Effector CD8-positive, alpha-beta T cell (primary cell): Measurements from ENCODE around the gene PTK6.
"Not testable (repeated sequence)": the region's sequence is repeated elsewhere in the genome, so short reads cannot be mapped to it uniquely, and the experiment has no call there.

ENCODE experiments used
- DNase-seq: peaks from one replicate; lab custom pipeline; 2025; lab: John Stamatoyannopoulos, UW

Gene PTK6

DNA sequence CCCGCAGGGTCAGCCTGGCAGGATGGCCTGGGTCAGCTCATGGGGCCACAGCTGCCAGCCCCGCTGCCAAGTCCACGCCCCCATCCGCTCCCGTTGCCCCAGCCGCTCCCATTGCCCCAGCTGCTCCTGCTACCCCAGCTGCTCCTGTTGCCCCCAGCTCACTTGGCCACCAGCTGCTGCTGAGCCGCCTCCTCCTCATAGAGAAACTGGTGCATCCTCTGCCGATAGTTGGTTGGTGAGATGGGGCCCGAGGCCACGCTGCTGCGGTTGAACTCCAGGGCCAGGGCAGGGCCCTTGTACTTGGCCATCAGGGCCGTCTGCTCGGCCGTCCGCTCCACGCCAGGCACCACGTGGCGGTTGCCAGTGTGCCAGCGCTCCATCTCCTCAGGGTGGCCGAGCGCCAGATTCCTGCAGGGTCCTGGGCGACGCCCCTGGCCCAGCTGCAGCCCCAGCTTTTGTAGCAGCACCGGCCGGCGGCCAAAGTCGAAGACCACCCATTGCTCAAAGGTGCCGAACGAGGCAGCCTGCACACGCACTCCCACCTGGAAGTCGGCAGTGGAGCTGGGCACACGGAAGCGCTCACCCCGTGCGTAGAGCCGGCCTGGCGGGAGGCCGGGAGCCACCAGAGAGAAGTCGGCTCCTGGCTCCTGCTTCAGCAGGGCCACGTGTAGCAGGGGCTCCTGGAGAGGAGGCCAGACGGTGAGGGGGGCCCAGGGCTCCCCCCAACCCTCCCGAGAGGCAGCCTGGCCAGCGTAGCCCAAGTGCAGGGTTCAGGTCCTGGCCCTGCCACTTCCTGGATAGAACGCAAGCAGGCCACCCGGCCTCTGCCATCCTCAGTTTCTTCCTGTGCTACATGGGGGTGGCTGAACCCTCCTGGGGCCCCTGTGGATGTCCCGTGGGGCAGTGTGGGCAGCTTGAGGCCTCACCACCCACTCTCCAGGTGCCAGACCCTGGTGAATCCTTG is 32.1 kb upstream of the PTK6 start:
- no peak for DNase-seq

GRCh38 chr20:63568170-63568981 is 31.2 kb upstream of the PTK6 start:
- no peak for DNase-seq

- no peak for DNase-seq
Observed at GRCh38 chr20:63567386-63568169, 30.4 kb upstream of the PTK6 start.

DNA sequence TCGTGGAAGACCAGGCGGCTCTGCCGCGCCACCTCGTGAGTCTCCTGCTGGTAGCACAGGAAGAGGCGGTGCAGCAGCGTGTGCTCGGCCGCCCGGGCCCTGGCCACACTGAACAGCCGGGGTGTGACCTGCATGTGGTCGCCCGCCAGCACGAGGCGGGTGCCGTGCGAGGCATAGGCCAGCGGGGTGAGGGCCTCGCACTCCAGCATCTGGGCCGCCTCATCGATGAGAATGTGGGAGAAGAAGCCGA is 29.9 kb upstream of the PTK6 start:
- no peak for DNase-seq

- no peak for DNase-seq
Observed at GRCh38 chr20:63566395-63567135, 29.4 kb upstream of the PTK6 start.

GRCh38 chr20:63565699-63566335 is 28.6 kb upstream of the PTK6 start:
- DNase-seq, result no peak

DNA sequence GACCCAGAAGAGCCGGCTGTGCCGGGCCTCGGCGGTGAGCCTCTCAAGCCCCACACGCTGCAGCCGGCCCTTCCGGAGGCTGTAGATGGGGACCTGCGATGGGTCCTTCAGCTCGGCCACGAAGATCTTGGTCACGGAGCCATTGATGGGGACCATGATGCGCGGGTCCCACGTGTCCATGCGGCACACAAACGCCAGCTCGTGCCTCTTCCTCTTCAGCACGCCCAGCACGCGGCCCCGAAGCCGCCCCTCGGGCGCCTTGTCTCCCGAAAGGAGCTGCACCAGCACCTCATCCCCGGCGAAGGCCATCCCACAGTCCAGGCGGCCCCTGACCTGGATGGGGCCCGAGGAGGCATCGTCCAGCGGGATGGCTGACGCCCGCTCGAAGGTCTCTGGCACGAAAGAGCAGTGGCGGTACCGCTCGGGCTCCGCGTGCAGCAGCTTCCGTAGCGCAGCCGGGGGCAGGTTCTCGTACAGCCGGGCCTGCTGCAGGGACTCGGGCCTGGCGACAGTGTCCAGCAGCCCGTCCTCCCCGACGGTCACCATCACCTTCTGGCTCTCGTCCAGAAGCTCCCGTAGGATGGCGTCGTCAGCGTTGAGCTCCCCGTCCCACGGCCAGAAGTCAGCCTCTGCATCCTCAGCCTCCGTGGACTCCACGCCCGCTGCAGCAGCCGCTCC is 28.0 kb upstream of the PTK6 start:
- DNase-seq, result no peak

DNA sequence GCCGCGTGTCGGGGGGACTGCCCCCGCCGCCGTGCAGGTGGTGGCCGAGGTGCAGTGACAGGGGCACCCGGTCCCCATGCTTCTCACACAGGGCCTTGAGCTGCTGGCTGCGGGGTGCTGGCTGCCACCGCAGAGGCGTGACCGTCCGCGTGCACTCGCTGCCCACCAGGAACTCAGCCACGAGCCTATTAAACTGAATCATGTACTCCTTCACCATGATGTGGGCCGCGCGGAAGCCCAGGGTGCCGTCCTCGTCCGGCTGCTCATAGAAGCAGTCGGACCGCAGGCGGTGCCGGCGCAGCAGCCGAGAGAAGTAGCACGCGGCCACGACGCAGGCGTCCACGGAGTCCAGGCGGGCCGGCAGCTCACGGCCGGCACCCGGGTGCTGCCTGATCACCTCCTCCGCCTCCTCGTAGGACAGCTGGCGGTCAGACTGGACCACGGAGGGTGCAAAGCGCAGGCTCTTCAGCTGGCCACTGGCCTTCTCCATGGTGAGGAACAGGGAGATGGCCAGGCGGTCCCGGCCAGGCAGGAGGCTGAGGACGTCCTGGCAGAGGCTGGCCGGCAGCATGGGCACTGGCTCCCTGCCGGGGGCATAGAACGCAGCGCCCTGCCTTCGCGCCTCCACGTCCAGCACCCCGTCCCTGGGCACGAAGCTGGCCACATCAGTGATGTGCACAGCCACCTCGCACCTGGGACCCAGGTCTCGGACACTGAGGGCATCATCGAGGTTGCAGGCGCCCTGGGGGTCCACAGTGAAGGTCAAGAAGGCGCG is 27.0 kb upstream of the PTK6 start:
- DNase-seq, result no peak

DNA sequence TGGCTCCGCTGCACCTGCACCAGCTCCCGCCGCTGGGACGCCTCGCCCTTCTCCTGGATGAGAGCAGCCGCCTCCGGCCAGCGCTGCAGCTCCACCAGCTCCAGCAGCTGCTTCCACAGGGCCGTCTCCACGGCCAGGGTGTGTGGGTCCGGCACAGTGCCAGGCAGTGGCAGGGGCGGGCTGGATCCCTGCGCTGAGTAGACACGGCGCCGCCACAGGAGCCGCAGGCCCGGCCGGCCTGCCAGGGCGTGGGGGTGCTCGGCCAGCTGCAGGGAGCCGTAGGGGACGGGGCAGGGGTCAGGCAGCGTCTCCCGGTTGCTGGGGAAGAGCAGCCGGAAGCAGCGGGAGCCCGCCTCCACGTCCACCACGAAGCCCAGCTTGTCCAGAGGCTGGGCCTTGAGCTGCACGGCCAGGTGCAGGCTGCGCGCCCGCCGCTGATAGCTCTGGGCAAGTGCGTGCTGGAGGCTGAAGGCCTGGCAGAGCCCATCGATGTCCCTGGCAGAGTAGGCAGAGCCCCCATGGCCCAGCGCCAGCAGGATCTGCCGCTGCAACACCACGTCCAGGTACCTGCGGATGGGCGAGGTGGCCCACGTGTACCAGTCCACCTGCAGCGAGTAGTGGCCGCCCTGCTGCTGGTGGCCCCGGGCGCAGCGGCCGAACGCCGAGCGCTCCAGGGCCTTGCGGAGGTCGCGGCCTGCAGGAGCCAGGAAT is 26.2 kb upstream of the PTK6 start:
- no peak for DNase-seq

GRCh38 chr20:63562461-63563224 is 25.5 kb upstream of the PTK6 start:
- DNase-seq, result no peak

GRCh38 chr20:63561624-63562396 is 24.6 kb upstream of the PTK6 start:
- DNase-seq, result no peak

DNA sequence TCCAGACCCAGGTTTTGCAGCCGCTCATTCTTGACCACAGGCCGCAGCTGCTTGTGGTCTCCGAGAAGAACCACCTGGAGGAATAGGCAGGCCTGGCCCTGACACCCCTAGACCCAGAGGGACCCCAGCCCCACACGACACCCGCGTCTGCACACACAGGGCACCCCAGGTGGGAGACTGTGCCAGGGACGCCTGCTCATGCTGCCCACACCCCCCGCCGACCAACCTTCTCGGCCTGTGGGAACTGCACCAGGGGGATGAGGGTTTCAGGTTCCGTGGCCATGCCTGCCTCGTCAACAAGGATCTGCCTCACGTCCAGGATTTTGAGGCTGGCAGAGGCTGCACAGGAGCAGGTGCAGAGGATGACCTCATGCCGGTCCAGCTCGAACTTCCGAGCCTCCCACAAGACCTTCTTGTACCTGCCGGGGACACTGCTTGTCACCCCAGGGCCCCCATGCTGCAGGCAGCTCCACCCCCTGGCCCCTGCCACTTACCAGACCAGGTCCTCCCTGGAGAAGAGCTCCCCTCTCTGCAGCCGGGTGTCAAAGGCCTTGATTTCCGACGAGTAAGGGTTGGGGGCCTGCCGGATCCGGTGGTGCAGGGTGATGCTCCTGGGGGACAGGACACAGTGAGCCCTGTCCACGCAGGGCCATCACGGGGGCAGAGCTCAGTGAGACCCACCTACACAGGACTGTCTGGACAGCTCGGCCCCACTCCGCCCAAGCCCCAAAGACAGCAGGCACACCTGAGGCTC is 23.9 kb upstream of the PTK6 start:
- no peak for DNase-seq

DNA sequence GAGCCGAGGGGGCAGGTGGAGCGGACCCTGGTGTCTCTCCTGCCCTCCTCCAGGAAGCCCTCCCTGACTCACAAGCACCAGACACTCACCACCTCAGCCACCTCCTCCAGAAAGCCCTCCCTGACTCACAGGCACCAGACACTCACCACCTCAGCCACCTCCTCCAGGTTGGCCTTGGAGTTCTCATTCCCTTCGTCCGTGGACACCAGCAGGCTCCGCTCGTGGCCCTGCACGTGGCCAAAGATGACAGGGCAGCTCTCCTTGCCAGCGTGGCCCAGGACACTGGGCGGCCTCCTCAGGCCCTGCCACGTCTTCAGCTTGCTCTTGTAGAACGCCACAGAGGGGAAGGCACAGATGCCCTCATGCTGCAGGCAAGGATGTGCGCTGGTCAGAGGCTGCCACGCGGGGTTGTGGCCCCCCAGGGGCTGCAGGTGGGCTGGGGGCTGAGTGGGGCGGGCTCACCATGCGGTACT is 23.2 kb upstream of the PTK6 start:
- no peak for DNase-seq

DNA sequence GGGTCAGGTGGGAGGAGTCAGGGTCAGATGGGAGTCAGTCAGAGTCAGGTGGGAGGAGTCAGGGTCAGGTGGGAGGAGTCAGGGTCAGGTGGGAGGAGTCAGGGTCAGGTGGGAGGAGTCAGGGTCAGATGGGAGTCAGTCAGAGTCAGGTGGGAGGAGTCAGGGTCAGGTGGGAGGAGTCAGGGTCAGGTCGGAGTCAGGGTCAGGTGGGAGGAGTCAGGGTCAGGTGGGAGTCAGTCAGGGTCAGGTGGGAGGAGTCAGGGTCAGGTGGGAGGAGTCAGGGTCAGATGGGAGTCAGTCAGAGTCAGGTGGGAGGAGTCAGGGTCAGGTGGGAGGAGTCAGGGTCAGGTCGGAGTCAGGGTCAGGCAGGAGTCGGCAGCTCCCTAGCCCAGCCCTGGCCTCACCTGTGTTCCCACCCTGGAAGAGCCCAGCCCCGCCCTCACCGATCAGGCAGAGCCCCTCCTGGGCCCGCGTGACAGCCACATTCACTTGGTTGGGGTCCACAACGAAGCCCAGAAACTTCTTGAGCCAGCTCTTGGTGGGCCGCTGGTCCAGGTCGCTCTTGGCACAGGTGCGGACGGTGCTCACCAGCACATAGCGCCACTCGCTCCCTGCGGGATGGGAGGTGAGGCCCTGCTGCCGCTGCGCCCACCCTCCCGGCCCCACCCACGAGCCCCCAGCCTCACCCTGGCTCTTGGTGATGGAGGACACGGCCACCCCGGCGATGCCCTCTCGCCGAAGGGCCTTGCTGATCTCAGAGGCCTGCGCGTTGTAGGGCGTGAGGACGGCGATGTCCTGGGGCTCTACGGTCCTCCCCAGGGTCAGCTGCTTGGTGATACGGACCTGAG is 22.5 kb upstream of the PTK6 start:
- DNase-seq, result not testable (repeated sequence)

- no peak for DNase-seq
Observed at GRCh38 chr20:63558804-63559484, 21.8 kb upstream of the PTK6 start.
